ENCODE data around the gene GFPT2.

The GFPT2 gene

GRCh38 chr5:180315762-180316212 lies 37.3 kb downstream of the GFPT2 start:
- Histone ChIP-seq H3K36me3 (ENCODE audit: control insufficient read depth in 2 of 2, insufficient read depth in 1 of 2, low read length in 2 of 2) (peaks cover 0 to 43% of the 10 kb centered on the region in 2 experiments; a peak in 1 of 3 replicates), H3K4me1 (ENCODE audit: control insufficient read depth, insufficient read depth, low read length) (no peaks in the 10 kb centered on the region), H3K9me3 (ENCODE audit: control insufficient read depth, insufficient read depth, low read depth, low read length) (no peaks in the 10 kb centered on the region), H3K4me3 (ENCODE audit: low read depth, low read length) (no peak overlapping the region), H3K27ac (ENCODE audit: extremely low read depth, low read depth, low read length) (no peak overlapping the region)
- CTCF ChIA-PET, result interaction anchor here (0.5 to 4.7 kb wide), 22 partner anchors 9 to 388 kb away, joined by 3 to 45 read pairs (median 4); no protein-coding TSS in a partner anchor
- TF ChIP-seq ZNF645 (tag by site-specific recombination; IDR thresholded peaks at IDR 0.05) (no peak), FEZF1 (tag by site-specific recombination; IDR thresholded peaks at IDR 0.05) (no peak), ZBTB10 (tag by site-specific recombination; IDR thresholded peaks at IDR 0.05) (peak; percentile 57), ZNF654 (tag by site-specific recombination; IDR thresholded peaks at IDR 0.05; ENCODE audit: low read depth) (peak; percentile 25; the same call in 1 of the 2 replicates), ZNF2 (tag by site-specific recombination; IDR thresholded peaks at IDR 0.05) (peak; percentile 61; the same call in 1 of the 2 replicates), ZBTB8A (tag by site-specific recombination; IDR thresholded peaks at IDR 0.05) (0 out of 2 replicates have a peak, but pooled peaks have one; percentile 25), CTCF (tag by site-specific recombination; IDR thresholded peaks at IDR 0.05) (peak; percentile 55; the same call in 1 of the 2 replicates), SCRT2 (tag by site-specific recombination; IDR thresholded peaks at IDR 0.05) (no peak)
- POLR2A ChIA-PET, result no interaction called here

GRCh38 chr5:180313677-180314505 lies 39.2 kb downstream of the GFPT2 start:
- Histone ChIP-seq H3K27ac (ENCODE audit: extremely low read depth, low read depth, low read length) (no peak overlapping the region), H3K4me3 (ENCODE audit: low read depth, low read length) (no peak overlapping the region), H3K36me3 (ENCODE audit: control insufficient read depth in 2 of 2, insufficient read depth in 1 of 2, low read length in 2 of 2) (peaks cover 0 to 39% of the 10 kb centered on the region in 2 experiments; a peak in 1 of 3 replicates), H3K9me3 (ENCODE audit: control insufficient read depth, insufficient read depth, low read depth, low read length) (no peaks in the 10 kb centered on the region), H3K4me1 (ENCODE audit: control insufficient read depth, insufficient read depth, low read length) (no peaks in the 10 kb centered on the region)
- ChIA-PET POLR2A (interaction anchor here (0.5 to 1.0 kb wide), 2 partner anchors 15 to 246 kb away, joined by 3 read pairs; no protein-coding TSS in a partner anchor), CTCF (interaction anchor here (1.1 to 4.7 kb wide), 3 partner anchors 15 to 112 kb away, joined by 3 to 45 read pairs (median 6); no protein-coding TSS in a partner anchor)
- no peak for TF ChIP-seq ZNF626 (tag by site-specific recombination; IDR thresholded peaks at IDR 0.05)
- TF ChIP-seq ZNF692 (tag by site-specific recombination; IDR thresholded peaks at IDR 0.05), result no peak
- no peak for TF ChIP-seq ZNF658 (tag by site-specific recombination; IDR thresholded peaks at IDR 0.05)
- no peak for TF ChIP-seq ZNF549 (tag by site-specific recombination; IDR thresholded peaks at IDR 0.05)
- TF ChIP-seq ZNF155 (tag by site-specific recombination; IDR thresholded peaks at IDR 0.05), result no peak
- TF ChIP-seq RBAK (tag by site-specific recombination; IDR thresholded peaks at IDR 0.05), result no peak
- TF ChIP-seq ZNF488 (tag by site-specific recombination; IDR thresholded peaks at IDR 0.05), result no peak
- no peak for TF ChIP-seq SP2 (tag by site-specific recombination; IDR thresholded peaks at IDR 0.05)
- no peak for TF ChIP-seq ATF2 (tag by site-specific recombination; IDR thresholded peaks at IDR 0.05; ENCODE audit: low read depth)
- no peak for TF ChIP-seq ZNF449 (tag by site-specific recombination; IDR thresholded peaks at IDR 0.05)
- TF ChIP-seq ZBTB44 (tag by site-specific recombination; IDR thresholded peaks at IDR 0.05), result no peak

Data from HEK293 (cell line).